Hindlimb muscle (tissue), 1 donor: ENCODE measurements around the gene PEMT. TPM values are rescaled to one million over a fixed set of nuclear protein-coding genes. Genes with fewer than 3 reads are reported as not detected.

Experiments
- DNase-seq: peaks from one replicate; pipeline ENCODE4 v3.0.0-alpha.2; 2013
- polyA plus RNA-seq: library from polyadenylated mRNA; unstranded; fragments of 120-200 nt; gene quantifications from one replicate; pipeline ENCODE4 v1.2.1, GENCODE V29; 2013; ENCODE audit not compliant: insufficient read length

Gene PEMT
- polyA plus RNA-seq, 1 donor: 28.3 TPM

GRCh38 chr17:17553217-17554195 is 38.0 kb downstream of the PEMT start:
- no peak for DNase-seq

DNA sequence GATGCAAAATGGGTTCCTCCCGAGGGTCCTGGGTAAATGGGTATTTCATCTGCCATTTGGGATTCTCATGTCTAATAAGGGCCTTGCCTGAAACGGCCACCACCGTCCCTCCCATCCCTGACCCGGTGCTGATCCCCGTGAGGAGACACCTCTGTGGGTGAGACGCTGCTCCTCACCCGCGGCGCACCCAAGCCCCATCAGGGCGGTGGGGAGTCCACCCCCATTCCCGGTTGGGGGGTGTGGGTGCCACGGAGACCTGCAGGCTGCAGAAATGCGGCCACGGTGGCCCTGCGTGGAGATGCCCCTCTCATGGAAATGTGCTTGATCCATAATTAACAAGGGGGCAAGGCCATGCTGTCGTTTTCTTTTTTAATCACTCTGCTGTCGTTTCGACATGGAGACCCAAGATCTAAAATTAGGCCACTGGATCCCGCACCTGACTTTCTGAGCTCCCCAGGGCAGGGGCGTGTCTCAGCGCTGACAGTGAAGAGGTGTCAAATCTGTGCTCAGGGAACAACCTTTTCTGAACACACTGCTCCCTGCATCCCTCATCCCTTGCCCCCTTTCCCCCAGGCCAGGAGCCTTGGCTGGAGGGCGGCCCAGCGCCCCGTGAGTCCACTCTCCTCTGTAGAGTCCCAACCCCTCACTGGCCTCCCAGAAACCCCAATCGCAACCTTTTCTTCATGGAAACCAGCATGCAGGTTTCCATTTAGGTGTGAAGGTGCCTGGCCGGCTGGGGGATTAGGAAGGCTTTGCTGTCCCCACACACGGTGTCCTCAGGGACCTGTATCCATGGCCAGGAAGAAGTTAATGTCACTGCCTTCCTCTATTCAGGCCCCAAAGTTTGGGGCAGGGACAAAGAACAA is 38.9 kb downstream of the PEMT start:
- DNase-seq: no peak

GRCh38 chr17:17551361-17551760 is 40.1 kb downstream of the PEMT start:
- DNase-seq: no peak

GRCh38 chr17:17549732-17550366 is 41.7 kb downstream of the PEMT start:
- DNase-seq: no peak

DNA sequence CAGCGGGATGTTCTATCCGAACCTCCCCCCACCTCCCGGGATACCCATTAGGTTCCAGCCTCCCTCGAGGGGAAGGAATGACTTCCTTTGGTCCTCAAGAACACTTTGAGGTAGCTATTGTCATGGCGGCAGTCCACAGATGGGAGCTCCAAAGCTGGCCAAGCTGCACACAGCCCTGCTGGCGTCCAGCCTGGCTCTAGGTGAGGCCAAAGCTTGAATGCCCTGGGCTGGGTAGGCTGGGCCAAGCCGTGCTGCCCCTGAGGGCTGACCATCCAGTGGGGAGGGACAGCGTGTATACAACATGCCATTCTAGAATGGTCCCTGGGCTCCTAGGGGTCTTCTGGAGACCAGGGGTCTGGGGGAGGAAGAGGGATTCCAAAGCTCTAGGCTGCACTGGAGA is 43.5 kb downstream of the PEMT start:
- DNase-seq: no peak

DNA sequence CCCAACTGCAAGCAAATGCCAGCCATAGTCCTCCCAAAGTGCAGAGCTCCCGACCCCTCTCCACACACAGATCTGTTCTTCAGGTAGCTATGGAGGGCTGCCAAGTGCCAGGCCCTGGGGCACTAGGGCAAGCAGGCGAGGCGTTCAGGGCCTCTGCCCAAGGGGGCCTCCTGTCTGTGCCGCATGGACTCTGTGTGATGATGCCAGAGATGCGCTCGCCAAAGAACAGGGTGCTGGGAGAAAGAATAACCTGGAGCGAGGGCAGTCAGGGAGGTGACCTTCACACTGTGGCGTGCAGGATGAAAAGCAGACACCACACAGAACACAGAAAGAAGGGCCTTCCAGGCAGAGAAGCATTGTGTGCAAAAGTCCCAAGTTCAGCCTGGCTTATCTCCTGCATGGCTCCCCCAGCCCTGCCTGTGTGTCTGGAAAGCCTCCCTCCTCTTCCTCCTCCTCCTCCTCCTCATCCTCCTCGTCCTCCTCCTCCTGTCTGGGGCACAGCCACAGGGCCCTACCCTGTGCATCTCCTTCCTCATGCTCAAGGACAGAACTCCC is 44.2 kb downstream of the PEMT start:
- DNase-seq: no peak

- DNase-seq: no peak
Observed at GRCh38 chr17:17546399-17547185, 44.9 kb downstream of the PEMT start.

GRCh38 chr17:17545984-17546383 is 45.5 kb downstream of the PEMT start:
- no peak for DNase-seq

DNA sequence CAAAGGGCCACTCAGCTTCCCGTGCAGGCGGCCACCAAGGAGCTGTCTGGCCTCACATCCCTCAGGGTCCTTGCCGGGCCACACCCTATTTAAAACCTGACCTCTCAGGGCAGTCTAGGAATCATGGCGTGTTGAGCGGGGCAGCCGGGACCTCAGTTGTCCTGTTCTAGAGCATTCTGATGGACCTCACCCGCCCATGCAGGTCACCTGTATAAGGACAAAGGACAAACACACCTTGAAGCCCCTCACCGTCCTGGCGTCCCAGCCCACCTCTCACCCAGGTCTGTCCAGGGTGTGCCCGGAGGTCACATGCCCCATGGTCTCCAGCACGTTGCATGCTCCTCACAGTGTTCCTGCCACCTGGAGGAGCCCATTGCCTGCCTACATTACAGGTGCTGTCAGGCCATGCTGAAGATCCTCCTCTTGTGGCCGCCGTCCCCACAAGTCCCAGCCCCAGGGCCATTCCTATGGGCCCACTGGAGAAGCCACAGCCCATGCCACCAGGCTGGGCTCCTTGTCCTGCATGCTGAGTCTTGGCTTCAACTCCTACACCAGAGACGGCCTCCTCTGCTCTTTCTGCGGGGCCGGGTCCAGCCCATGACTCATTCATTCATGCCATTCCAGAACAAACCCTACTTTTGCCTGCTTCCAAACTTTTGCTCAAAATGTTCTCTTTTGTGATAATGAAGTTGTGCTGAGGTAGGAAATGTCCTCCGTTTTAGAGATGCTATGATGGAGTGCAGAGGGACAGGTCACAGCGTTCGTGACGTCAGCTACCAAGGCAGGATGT is 46.3 kb downstream of the PEMT start:
- DNase-seq: no peak

GRCh38 chr17:17542906-17543635 is 48.4 kb downstream of the PEMT start:
- no peak for DNase-seq

DNA sequence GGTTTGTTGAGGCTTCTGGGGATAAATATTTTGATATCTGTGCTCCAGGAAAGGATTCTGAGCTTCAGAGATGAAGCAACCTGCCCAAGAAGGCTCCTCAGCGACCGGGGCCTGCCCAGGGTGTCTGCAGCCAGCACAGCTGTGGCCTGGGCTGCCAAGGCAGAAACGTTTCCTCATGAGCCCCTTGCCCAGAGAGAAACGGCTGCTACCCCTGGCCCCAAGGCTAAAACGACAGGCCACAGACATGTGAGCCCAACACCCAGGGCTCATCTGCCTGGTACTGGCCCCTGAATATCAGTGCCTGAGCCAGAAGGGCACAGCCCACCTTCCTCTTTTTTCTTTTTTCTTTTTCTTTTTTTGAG is 49.9 kb downstream of the PEMT start:
- DNase-seq: no peak

DNA sequence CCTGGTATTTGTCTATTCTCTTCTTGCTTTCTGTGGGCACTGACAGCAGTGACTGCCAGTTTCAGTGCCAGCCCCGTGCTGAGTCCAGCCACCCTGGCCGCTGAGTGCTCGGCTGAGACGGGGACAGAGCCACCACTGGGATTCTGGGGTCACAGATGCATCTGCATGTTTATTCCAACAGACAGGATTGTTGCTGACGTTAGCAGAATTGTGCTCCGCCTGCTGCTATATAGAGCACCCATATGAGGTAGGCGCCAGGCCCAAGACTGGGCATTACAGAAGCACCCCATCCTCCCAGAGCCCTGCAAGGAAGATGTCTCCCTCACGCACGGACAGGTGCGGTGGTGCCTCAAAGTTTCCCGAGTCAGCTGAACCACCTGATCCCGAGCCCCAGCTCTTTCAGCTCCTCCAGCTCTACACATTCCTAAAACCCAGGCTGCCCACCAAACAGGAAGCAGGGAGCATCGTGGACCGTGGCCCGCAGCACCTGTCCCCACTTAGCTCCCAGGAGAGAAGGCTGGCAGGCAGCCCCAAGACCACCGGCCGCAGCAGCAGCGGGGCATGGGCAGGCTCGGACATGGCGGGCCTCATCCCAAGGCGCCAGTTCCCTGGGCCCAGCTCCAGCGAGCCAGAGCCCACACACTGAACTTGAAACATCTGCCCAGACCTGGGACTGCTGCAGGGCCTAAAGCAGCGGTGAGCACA is 50.4 kb downstream of the PEMT start:
- no peak for DNase-seq

GRCh38 chr17:17540278-17540906 is 51.1 kb downstream of the PEMT start:
- DNase-seq: no peak

- DNase-seq: no peak
Observed at GRCh38 chr17:17539591-17539990, 51.9 kb downstream of the PEMT start.

GRCh38 chr17:17538417-17539391 is 52.8 kb downstream of the PEMT start:
- DNase-seq: no peak

GRCh38 chr17:17537311-17538099 is 54.0 kb downstream of the PEMT start:
- no peak for DNase-seq

DNA sequence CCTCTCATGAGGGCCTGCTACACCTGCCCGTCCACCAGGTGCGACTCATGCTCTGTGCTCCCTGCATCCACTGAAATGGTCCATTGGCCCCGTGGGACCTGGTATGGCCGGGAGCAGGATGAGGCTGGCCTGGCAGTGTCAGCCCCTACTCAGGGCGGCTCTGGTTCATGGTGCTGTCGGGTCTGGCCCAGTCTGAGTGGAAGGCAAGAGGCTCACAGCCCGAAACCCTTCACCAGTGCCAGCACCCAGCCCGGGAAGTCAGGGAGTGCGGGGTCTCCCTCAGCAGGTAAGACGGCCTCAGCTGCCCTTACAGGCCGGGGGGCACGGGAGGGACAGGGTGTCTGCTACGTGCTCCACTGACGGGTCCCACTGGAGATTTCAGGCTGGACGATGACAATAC is 54.8 kb downstream of the PEMT start:
- no peak for DNase-seq
